ENCODE data around the gene RAC3.

RAC3 gene

DNA sequence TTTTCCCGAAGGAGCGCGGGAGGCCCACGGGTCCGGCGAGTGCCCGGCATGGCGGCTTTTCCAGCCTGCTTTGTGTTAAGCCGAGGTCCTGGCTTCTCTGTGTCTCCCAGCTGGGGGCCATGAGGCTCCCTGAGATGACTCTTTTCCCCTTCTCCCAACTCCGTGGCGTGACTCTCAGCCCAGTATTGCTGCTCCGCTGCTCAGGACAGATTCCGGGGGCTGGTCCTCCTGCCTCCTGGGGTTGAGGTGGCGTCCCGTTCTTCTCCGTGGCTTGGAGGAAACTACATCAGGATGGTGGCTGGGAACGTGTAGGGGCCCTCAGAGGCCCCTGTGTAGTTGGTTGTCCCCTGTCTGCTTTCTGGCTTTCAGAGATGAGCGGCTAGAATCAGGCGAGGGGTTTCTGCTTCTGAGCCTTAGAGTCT is 21.2 kb downstream of the RAC3 start:
- FAIRE-seq (no peak), DNase-seq (ENCODE audit: extremely low spot score, insufficient read length, low read depth) (no peak)

DNA sequence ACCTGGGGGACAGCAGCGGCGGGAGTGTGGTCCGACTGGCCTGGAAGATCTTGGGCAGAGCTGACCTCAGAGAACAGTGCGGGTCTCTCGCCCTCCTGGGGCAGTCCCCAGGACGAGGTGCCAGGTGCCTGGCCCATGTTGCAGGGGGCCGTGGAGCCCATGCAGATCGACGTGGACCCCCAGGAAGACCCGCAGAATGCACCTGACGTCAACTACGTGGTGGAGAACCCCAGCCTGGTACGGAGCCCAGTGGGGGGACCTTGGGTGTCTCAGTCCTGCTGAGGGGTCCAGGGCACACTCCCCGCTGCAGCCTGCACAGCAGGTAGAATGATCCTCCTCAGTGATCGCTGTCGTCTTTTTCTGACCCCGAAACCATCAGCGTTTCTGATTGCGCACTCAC is 21.7 kb downstream of the RAC3 start:
- FAIRE-seq (no peak), DNase-seq (ENCODE audit: extremely low spot score, insufficient read length, low read depth) (no peak)

DNA sequence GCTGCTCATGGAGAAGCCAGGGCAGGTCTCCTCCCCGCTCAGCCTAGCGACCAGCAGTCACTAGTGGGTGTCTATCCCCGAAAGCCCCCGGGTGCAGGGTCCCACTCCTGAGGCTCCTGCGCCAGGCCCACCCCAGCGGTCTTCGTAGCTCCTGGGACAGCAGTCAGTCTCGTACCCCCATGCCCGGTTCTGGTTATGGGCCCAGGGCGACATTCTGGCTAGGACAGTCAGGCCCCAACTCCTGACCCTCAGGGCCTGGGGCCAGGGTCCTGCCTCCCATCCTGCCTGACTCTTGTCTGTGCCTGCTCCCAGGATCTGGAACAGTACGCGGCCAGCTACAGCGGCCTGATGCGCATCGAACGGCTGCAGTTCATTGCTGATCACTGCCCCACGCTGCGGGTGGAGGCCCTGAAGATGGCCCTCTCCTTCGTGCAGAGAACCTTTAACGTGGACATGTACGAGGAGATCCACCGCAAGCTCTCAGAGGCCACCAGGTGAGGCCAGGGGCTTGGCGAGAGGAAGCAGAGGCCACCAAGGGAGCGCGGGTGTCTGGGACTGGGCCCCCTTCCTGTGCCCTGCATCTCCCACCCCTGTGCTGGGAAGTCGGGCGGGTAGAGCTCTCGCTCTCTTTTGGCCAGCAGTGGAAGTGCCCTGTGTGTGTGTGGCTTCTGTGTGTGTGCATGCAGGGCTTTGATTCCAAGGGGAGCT is 22.2 kb downstream of the RAC3 start:
- DNase-seq (ENCODE audit: extremely low spot score, insufficient read length, low read depth) (no peak), FAIRE-seq (no peak)

DNA sequence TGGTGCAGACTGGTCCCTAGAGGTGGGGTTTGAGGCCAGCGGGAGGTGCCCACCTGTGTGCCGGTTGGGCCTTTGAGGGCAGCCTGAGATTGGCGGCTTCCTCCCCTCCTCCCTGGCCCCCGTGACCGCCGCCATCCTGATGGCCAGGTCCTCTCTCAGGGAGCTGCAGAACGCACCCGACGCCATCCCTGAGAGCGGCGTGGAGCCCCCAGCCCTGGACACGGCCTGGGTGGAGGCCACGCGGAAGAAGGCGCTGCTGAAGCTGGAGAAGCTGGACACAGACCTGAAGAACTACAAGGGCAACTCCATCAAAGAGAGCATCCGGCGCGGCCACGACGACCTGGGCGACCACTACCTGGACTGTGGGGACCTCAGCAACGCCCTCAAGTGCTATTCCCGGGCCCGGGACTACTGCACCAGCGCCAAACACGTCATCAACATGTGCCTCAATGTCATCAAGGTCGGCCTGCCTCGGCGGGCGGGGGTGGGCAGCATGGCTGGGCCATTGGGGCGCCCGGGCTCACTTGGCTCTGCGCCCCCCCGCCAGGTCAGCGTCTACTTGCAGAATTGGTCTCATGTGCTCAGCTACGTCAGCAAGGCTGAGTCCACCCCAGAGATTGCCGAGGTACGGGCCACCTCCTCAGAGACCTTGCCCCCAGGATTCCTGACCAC is 23.0 kb downstream of the RAC3 start:
- DNase-seq (ENCODE audit: extremely low spot score, insufficient read length, low read depth) (no peak), FAIRE-seq (no peak)

DNA sequence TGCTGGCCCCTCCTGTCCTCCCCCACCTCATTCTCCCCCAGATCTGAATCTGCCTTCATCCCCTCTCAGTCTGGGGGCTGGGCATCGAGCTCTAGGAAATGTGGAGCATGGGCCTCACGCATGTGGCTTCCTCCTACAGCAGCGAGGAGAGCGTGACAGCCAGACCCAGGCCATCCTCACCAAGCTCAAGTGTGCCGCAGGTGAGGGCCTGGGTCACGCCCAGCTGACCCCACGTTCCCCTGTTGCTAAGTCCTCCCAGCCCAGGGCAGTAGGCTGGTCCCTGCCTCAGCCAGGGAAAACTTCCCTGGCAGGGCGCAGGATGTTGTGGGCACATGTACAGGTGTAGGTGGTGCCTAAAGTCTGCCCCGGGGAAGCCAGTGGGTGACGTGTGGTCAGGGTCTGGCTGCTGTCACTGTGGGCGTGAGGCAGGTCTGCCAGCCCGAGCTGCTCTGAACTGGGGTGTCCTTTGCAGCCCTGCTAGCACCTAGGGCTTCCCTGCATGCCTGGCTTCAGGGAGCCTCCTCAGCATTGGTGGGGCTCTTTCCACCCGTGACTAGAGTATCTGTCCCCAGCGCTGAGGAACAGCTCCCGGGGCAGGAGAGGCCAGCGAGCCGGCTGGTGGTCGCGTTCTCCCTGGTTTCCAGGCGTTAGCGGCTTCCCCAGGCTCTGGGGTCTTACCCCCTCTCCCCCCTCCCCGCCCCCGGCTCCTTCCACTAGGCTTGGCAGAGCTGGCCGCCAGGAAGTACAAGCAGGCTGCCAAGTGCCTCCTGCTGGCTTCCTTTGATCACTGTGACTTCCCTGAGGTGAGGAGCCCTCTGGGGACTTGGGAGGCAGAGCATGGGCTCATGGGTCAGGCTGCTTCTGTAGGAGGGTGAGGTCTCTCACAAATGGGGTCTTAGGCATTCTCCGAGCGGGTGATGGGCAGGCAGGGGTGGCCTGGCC is 23.8 kb downstream of the RAC3 start:
- DNase-seq (ENCODE audit: extremely low spot score, insufficient read length, low read depth) (no peak), FAIRE-seq (no peak)

DNA sequence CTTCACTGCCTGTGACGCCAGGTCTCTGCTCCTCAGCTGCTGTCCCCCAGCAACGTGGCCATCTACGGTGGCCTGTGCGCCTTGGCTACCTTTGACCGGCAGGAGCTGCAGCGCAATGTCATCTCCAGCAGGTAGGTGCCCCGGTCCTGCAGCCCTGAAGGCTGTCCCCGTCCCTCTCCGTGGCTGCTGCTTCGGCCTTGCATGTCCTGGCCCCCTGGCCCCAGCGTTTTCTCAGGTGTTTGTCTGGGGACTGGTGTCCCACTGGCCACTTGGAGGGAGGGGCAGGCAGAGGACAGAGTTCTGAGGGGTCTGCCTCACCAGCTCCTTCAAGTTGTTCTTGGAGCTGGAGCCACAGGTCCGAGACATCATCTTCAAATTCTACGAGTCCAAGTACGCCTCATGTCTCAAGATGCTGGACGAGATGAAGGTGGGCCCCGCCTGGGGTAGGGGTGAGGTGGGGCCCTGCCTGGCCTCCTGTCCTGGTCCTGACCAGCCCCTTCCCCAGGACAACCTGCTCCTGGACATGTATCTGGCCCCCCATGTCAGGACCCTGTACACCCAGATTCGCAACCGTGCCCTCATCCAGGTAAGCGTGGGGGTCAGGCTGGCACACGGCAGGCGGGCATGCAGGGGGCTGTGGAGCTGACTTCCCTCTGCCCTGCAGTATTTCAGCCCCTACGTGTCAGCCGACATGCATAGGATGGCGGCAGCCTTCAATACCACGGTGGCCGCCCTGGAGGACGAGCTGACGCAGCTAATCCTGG is 24.7 kb downstream of the RAC3 start:
- DNase-seq (ENCODE audit: extremely low spot score, insufficient read length, low read depth) (no peak), FAIRE-seq (no peak)

DNA sequence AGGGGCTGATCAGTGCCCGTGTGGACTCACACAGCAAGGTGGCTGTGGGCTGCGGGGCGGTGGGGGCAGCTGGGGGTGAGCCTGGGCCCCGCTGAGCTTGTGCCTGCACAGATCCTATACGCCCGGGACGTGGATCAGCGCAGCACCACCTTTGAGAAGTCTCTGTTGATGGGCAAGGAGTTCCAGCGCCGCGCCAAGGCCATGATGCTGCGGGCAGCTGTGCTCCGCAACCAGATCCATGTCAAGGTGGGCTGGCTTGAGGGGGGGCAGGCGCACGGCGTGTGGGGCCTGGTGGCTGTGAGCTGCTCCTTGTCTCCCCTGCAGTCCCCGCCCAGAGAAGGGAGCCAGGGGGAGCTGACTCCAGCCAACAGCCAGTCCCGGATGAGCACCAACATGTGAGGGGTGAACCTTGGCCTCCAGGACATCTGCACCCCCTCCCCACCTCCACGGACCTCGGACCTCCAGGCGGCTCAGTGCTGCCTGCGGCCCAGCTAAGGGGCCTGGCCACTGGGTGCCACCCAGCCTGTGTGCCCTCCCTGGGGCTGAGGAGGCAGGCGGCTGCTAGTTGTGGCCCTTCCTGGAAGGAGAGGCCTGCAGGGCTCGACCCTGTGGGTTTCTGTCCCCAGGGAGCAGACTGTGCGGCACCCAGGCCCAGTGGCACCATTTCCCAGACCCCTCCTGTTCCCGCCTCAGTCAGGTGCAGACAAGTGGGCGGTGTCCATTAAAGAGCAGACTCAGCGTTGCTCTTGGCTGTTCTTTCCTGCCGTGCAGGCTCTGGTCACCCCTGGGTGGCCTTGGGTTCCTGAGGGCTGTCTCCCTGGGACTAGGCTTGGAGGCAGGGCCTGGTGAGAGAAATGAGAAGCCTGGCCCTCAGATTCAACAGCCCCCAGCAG is 25.5 kb downstream of the RAC3 start:
- FAIRE-seq = no peak

DNA sequence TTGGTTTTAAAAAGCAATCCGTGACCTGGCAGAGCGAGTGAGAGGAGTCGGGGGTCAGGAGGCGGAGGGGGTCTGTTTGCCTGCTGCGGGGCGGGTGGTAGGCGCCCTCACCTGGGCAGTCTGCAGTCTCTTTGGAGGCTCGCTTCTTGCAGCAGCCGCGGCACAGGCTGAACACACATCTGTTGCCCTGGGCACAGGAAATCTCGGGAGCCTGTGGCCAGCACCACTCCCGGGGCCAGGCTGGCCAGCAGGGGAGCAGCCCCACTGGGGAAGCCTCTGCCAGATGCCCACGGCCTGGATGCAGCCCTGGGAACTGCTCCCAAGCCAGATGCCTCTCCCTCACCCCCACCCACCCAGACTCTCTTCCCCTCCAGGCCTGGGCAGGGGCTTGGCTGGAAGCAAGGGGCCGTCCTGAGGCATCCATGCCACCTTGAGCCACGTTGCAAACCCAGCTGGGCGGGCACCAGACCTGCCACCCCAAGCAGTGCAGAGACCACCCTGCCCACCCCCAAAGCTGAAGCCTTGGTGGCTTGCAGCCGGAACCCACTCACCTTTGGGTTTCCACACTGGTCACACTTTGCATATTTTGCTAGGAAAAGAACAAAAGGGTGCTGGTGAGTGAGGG is 26.9 kb downstream of the RAC3 start:
- FAIRE-seq (no peak), DNase-seq (ENCODE audit: extremely low spot score, insufficient read length, low read depth) (no peak)

More for the DNA sequence above, 25.5 kb downstream of the RAC3 start:
- DNase-seq (ENCODE audit: extremely low spot score, insufficient read length, low read depth) = no peak

DNA sequence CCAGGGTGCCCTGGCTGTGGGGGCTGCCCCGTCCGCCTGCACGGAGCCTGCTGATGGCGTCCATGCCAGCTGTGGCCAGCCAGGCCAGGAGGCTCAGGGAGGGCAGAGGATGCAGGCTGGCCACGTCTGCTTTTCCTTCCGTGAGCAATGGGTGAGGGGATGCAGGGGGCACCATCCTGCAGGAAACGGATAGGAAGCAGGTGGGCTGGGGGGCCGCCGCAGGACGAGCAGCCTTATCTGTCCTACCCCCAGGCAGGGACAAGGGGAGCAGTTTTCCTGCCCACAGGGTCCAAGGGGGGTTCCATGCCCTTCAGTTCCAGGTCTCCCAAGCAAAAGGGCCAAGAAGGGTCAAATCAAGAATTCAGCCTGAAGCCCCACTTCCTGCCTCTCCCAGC is 27.4 kb downstream of the RAC3 start:
- DNase-seq (ENCODE audit: extremely low spot score, insufficient read length, low read depth) (no peak), FAIRE-seq (no peak)

DNA sequence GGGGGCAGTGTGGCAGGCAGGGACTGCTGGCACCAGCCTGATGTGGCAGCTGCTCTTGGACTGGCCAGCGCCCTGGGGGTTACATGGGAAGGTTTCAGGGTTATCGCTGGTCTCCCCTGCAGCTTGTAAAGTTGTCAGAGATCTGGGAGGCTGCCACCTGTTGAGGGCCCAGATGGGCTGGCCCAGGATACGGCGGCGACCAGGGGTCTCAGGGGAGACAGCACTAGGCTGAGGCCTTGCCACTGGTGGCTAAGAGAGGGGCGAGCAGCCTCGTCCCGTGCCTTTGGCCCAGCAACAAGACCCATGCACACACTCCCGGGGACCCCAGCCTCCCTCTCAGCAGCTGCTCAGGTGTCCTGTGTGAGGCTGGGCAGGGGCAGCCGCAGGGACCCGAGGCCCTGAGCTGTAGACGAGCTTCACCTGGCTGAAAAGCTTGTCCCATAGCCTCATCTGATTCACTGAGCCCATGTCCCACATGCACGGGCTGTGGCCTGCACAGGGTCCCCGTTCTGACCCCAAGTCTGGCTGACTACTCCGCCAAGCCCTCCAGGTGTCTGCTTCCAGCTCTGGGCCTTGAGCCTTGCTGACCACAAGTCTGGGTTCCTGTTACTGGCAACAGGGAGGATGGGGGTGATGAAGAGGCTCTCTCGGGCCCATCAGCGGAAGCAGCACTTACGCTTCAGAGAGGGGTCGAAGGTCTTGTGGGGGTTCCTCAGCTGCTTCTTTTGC is 28.0 kb downstream of the RAC3 start:
- DNase-seq (ENCODE audit: extremely low spot score, insufficient read length, low read depth) = no peak
- no peak for FAIRE-seq

DNA sequence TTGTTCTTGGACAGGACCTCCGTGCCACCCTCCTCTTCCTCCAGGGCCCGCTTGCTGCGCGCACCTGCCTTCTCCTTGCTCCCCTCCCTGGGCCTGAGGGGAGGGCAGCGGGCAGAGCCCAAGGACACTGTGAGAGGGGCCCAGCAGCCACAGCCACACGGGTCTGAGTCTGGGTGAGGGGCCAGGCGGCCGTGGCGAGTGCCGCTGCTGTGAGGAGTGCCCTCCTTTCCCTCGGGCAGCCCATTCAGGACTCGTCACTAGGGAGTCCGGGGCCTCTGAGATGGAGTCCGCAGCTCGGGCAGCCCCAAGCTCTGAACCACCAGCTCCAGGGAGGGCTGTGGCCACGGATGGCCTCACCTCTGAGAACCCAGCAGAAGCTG is 28.5 kb downstream of the RAC3 start:
- DNase-seq (ENCODE audit: extremely low spot score, insufficient read length, low read depth) (no peak), FAIRE-seq (no peak)

DNA sequence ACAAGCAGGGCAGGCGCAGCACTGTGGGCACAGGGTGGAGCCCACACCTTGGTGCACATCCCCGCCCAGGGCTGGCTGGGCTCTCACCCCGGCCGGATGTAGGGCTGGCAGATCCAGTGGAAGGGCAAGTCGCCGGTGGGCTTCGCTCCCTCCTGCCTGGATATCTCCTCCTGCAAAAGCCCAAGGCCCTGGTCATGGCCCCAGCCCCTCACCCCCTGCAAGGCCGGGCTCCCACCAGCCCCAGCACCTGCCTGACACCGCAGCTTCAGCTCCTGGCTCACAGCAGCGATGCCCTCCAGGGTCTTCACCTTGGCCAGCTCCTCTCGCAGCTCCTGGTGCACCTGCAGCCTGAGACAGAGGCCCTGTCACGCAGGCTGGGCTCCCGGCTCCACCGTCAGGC is 29.1 kb downstream of the RAC3 start:
- FAIRE-seq = no peak

DNA sequence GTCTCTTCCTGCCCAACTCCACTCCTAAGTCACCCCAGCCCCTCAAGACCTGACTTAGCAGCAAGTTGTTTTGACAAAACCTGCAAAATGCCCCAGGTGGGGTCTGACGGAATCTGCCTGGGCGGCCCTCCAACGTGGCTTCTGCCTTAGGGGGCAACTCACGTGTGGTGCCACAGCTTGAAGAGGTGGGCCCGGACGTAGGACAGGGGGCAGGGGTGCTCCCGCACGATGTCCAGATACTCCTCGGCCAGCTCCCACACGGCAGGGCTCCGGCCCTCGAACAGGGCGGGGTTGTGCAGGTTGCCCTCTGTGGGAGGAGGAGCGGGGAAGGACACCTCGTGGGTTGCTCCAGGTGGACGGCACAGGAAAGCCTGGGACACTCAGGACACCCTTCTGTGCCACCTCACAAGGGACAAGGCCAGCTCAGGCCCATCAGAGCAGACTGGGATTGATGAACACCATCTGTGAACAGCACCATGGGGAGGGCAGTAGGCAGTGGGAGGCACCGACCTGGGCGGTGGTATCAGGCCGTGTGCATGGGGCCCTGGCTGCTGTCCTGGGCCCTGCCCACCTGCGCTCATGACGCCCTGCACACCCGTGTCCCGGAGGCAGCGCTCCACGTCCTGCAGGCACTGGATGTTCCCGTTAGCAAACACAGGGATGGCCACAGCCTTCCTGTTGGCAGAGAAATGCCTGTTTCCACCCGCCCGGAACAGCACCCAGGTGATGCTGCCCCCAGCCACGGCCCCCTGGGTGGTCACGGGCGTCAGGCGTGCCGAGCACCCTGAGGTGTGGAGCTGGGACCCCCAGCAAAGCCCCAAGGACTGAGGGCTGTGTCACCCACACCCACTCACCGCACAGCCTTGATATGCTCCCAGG is 29.8 kb downstream of the RAC3 start:
- FAIRE-seq (no peak), DNase-seq (ENCODE audit: extremely low spot score, insufficient read length, low read depth) (no peak)

More for the DNA sequence above, 29.1 kb downstream of the RAC3 start:
- DNase-seq (ENCODE audit: extremely low spot score, insufficient read length, low read depth) = no peak

DNA sequence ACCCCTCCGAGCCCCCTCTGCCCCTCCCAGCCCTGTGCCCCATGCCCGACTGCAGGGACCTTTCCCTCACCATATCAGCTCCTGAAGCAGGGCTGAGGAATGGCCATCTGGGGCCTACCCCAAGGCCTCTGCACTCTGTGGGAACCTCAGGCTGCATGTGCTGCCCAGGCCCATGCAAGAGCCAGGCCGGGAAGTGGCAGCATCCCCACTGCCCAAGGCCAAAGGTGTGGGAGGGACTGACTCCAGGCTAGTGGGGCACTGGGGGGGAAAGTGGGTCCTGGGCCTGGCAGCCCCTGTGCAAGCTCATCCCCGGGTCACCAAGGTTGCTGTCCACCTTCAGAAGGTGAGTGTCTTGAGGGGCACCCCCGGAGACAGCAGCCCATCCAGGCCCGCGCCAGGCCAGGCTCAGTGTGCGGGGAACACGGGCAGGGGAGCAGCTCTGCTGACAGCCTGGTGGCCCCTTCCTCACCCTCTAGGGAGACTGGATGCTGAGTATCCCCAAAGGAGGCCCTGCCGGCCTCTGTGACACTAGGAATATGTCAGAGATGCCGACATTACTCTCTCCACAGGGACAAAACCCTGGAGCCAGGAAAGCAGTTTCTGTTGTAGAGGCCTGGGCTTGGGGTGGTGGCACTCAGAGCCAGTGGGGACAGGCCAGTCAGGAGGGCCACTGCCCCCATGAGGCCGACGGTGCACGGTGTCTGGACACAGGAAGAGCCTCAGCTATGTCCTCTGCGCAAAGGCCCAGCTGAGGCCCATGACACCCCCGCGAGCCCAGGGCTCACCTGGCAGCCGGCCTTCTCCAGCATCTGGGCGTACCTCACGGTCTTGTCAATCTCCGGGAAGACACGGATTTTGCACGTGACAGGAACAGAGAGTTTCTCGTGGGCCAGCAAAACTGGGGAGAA is 30.9 kb downstream of the RAC3 start:
- FAIRE-seq = no peak
- DNase-seq (ENCODE audit: extremely low spot score, insufficient read length, low read depth) = no peak

DNA sequence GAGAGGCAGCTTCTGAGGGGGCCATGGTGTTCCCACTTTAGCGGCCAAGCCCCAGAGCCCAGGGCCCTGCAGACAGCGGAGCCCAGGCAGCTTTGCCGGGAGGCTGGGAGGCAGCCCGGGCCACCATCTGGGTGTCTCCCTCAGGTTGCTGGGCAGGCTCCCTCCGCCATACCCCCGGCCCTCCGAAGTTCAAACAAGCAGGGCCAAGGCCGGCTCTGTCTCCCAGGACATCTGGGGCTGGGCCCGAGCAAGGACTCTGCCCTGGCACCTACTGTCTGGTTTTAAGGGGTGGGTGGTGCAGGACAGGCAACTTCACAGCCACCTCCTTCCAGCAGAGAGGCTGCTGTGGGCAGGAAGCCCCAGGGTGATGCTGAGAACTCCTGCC is 31.5 kb downstream of the RAC3 start:
- FAIRE-seq = no peak

More for the DNA sequence above, 31.5 kb downstream of the RAC3 start:
- DNase-seq (ENCODE audit: extremely low spot score, insufficient read length, low read depth) = no peak
